HCT116 (cell line): Measurements from ENCODE around the gene PHF10. TPM values are rescaled to one million over a fixed set of nuclear protein-coding genes. Genes with fewer than 3 reads are reported as not detected.

Source experiments
- ATAC-seq: fragments of 200-7000 bp; cut with Tn5 transposase; 2 replicates; pipeline ENCODE4 v1.9.1; 2020; ENCODE audit warnings: mild to moderate bottlenecking, moderate library complexity
- BruUV-seq: library from RNA; stranded (reverse); fragments of 400-500 nt; replicated peaks from 2 replicates; lab custom pipeline; 2021; lab: Mats Ljungman, UMichigan
- CTCF ChIA-PET: fragments of 300-600 bp; sonication (Branson Sonifier 250); formaldehyde crosslinking; loops from one replicate; lab custom pipeline; 2021; ENCODE audit warnings: antibody characterized with exemption; lab: Charles Lee
- POLR2A ChIA-PET: fragments of 300-600, 350-600 bp; sonication (Branson Sonifier 250); formaldehyde crosslinking; loops from one replicate; lab custom pipeline; 2021; ENCODE audit warnings: antibody characterized with exemption; lab: Charles Lee
- RAD21 ChIA-PET, 2 experiments: fragments of 300-600 bp; sonication (Branson Sonifier 250); formaldehyde crosslinking; loops; one replicate each; lab custom pipeline; 2023; ENCODE audit warnings: low total read pairs in 2 of 2; ENCODE audit not compliant: uncharacterized antibody in 2 of 2, unreplicated experiment in 2 of 2, low non-redundant PET in 1 of 2; lab: Charles Lee
- DNase-seq: peaks from one replicate; pipeline ENCODE4 v3.0.0-alpha.2; 2010; ENCODE audit warnings: low read depth, low spot score
- H2AFZ ChIP-seq: fragments of 200-600 bp; shearing (Covaris generic), sonication (generic); 2 replicates; pipeline ENCODE4 v1.6.1; 2017; ENCODE audit warnings: low read depth, mixed run types, mixed read lengths, antibody characterized with exemption, low read length; ENCODE audit not compliant: poor library complexity, severe bottlenecking
- H3K27ac ChIP-seq: 2 replicates; pipeline ENCODE4 v1.5.1; 2012; ENCODE audit warnings: low read depth, low read length
- H3K27me3 ChIP-seq: fragments of 200-600 bp; sonication (generic); 2 replicates; pipeline ENCODE4 v1.6.1; 2016; ENCODE audit warnings: mixed run types, low read length, mixed read lengths; ENCODE audit not compliant: insufficient read depth
- H3K36me3 ChIP-seq, 2 experiments: fragments of 200-500 bp in 1 of 2; fragments of 200-600 bp in 1 of 2; sonication (Bioruptor generic) in 1 of 2; sonication (generic) in 1 of 2; 2 replicates each; pipeline versions ENCODE4 v1.5.1 to v1.6.1; 2014 to 2016; ENCODE audit warnings: low read length in 2 of 2, inconsistent platforms in 1 of 2, mixed read lengths in 1 of 2, mixed run types in 1 of 2; ENCODE audit not compliant: insufficient read depth in 2 of 2, control insufficient read depth in 1 of 2
- H3K4me1 ChIP-seq, 2 experiments: fragments of 200-600 bp in 1 of 2; sonication (generic) in 1 of 2; 2 replicates each; pipeline versions ENCODE4 v1.5.1 to v1.6.1; 2012 to 2017; ENCODE audit warnings: low read length in 2 of 2, inconsistent platforms in 1 of 2, mild to moderate bottlenecking in 1 of 2, mixed read lengths in 1 of 2, mixed run types in 1 of 2, moderate library complexity in 1 of 2; ENCODE audit not compliant: insufficient read depth in 2 of 2, control insufficient read depth in 1 of 2
- H3K4me2 ChIP-seq: fragments of 200-600 bp; sonication (generic); 2 replicates; pipeline ENCODE4 v1.6.1; 2017; ENCODE audit warnings: mixed run types, low read length, mixed read lengths
- H3K4me3 ChIP-seq, 2 experiments: fragments of 200-600 bp in 1 of 2; sonication (generic) in 1 of 2; replicated peaks in 1 of 2; 2 replicates each; pipeline ENCODE4 v1.5.1; 2011 to 2016; ENCODE audit warnings: low read length in 2 of 2, control low read depth in 1 of 2, low read depth in 1 of 2, mild to moderate bottlenecking in 1 of 2, mixed read lengths in 1 of 2, mixed run types in 1 of 2
- H3K79me2 ChIP-seq: fragments of 200-600 bp; sonication (generic); 2 replicates; pipeline ENCODE4 v1.6.1; 2017; ENCODE audit warnings: mild to moderate bottlenecking, mixed run types, low read length, moderate library complexity, mixed read lengths; ENCODE audit not compliant: insufficient read depth
- H3K9ac ChIP-seq: fragments of 200-600 bp; sonication (generic); 2 replicates; pipeline ENCODE4 v1.6.1; 2016; ENCODE audit warnings: low read length, mixed read lengths
- H3K9me2 ChIP-seq: fragments of 200-600 bp; sonication (generic), shearing (Covaris generic); 2 replicates; pipeline ENCODE4 v1.6.1; 2017; ENCODE audit warnings: mixed run types, mild to moderate bottlenecking, moderate library complexity; ENCODE audit not compliant: insufficient read depth
- H3K9me3 ChIP-seq, 2 experiments: fragments of 200-500 bp in 1 of 2; fragments of 200-600 bp in 1 of 2; sonication (Bioruptor generic) in 1 of 2; sonication (generic) in 1 of 2; 2 replicates each; pipeline ENCODE4 v1.6.1; 2014 to 2017; ENCODE audit warnings: low read length in 2 of 2, mixed read lengths in 2 of 2, inconsistent platforms in 1 of 2, low read depth in 1 of 2, mild to moderate bottlenecking in 1 of 2, mixed run types in 1 of 2, moderate library complexity in 1 of 2; ENCODE audit not compliant: control insufficient read depth in 1 of 2, insufficient read depth in 1 of 2
- H4K20me1 ChIP-seq: fragments of 200-600 bp; sonication (generic), shearing (Covaris generic); 2 replicates; pipeline ENCODE4 v1.6.1; 2017; ENCODE audit warnings: mixed run types, mild to moderate bottlenecking, moderate library complexity; ENCODE audit not compliant: insufficient read depth
- CBX3 ChIP-seq: IDR thresholded peaks from 2 replicates; pipeline ENCODE4 v1.6.1; 2012; ENCODE audit warnings: low read depth
- CEBPB ChIP-seq: IDR thresholded peaks from 2 replicates; pipeline ENCODE4 v1.6.1; 2012; ENCODE audit warnings: low read depth
- CTCF ChIP-seq, 3 experiments: fragments of 200-600 bp in 1 of 3; sonication (generic) in 1 of 3; IDR thresholded peaks in 2 of 3; conservative IDR thresholded peaks in 1 of 3; 2 replicates each; pipeline ENCODE4 v1.5.1; 2012 to 2017; ENCODE audit warnings: low read depth in 2 of 3, low read length in 2 of 3, antibody characterized with exemption in 1 of 3, borderline replicate concordance in 1 of 3, control low read depth in 1 of 3, mild to moderate bottlenecking in 1 of 3, mixed read lengths in 1 of 3, mixed run types in 1 of 3, moderate library complexity in 1 of 3; ENCODE audit not compliant: insufficient read depth in 1 of 3
- EZH2 ChIP-seq: fragments of 200-600 bp; sonication (generic); IDR thresholded peaks from 2 replicates; pipeline ENCODE4 v1.6.1; 2017; ENCODE audit warnings: antibody characterized with exemption, mixed run types
- POLR2A ChIP-seq: IDR thresholded peaks from 2 replicates; pipeline ENCODE4 v1.7.0; 2011; ENCODE audit warnings: borderline replicate concordance; ENCODE audit not compliant: insufficient read depth, insufficient read length; ENCODE audit errors: extremely low read depth
- REST ChIP-seq: IDR thresholded peaks from 2 replicates; pipeline ENCODE4 v1.6.1; 2012; ENCODE audit warnings: low read depth
- SIN3A ChIP-seq: IDR thresholded peaks from 2 replicates; pipeline ENCODE4 v1.6.1; 2012; ENCODE audit warnings: low read depth
- SP1 ChIP-seq: IDR thresholded peaks from 2 replicates; pipeline ENCODE4 v1.6.1; 2012; ENCODE audit warnings: low read depth
- TCF7L2 ChIP-seq: IDR thresholded peaks from 2 replicates; pipeline ENCODE4 v1.7.0; 2011; ENCODE audit warnings: borderline replicate concordance, inconsistent platforms; ENCODE audit not compliant: insufficient read depth, insufficient read length; ENCODE audit errors: extremely low read depth
- YY1 ChIP-seq: IDR thresholded peaks from 2 replicates; pipeline ENCODE4 v1.6.1; 2011; ENCODE audit warnings: low read length, low read depth, moderate library complexity, mild to moderate bottlenecking; ENCODE audit not compliant: insufficient replicate concordance; ENCODE audit errors: extremely low read depth
- ZFX ChIP-seq: fragments of 450-650 bp; IDR thresholded peaks from 2 replicates; pipeline ENCODE4 v1.6.1; 2017
- ZNF274 ChIP-seq: fragments of 200-500 bp; sonication (Bioruptor generic); IDR thresholded peaks from 2 replicates; pipeline ENCODE4 v1.6.1; 2014; ENCODE audit warnings: mild to moderate bottlenecking, low read depth, low read length, inconsistent platforms
- intact Hi-C: fragments of 100-400 bp; cut with micrococcal nuclease; formaldehyde crosslinking; loops from 2 replicates; pipeline ENCODE4 v1.10.0; 2022
- total RNA-seq: library from RNA; stranded (reverse); gene quantifications from one replicate; pipeline ENCODE4 v1.2.1, GENCODE V29; 2021; ENCODE audit not compliant: unreplicated experiment

PHF10 gene
- total RNA-seq, 1 experiment from 2014 or later = 45.5 TPM

DNA sequence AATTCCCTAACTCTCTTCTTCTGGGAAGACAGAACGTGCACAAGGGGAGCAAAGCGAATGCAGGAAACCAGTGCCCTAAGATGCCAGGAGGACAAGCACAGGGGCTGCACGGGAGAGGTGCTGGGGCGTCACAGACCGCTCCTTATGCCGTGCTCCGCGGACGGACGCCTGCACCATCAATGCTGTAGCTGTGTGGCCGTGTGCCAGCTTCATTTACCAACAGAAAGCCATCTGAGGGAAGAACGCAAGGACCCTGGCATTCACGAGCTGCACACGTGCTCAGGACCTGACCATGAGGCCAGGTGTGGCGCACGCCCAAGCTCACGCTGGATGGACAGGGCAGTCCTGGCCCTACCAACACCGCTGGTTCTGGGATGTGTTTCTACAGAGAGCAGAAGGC is 57.9 kb downstream of the PHF10 start:
- H3K79me2 ChIP-seq = no peaks in the 10 kb centered on the region
- H2AFZ ChIP-seq = no peak overlapping the region
- TF ChIP-seq TCF7L2 = no peak
- no peak for TF ChIP-seq CTCF (IDR thresholded peaks at IDR 0.05 in 2 of 3, conservative IDR thresholded peaks at IDR 0.05 in 1 of 3; ENCODE audit: borderline replicate concordance in 1 of 3, insufficient read depth in 1 of 3, low read depth in 2 of 3, low read length in 2 of 3)
- no peak for TF ChIP-seq CEBPB
- TF ChIP-seq REST = no peak
- TF ChIP-seq EZH2 = no peak
- TF ChIP-seq ZNF274 = no peak
- no peak for TF ChIP-seq SIN3A
- TF ChIP-seq YY1 = no peak
- TF ChIP-seq SP1 = no peak
- no peak for TF ChIP-seq CBX3
- TF ChIP-seq POLR2A = no peak
- TF ChIP-seq ZFX = no peak
- H3K4me2 ChIP-seq = no peak overlapping the region
- ChIA-PET RAD21 (no interaction called here), POLR2A (no interaction called here), CTCF (no interaction called here)
- H3K27ac ChIP-seq = no peak overlapping the region
- no peak overlapping the region for H3K9ac ChIP-seq
- DNase-seq (no peak), ATAC-seq (no peak)
- H3K9me3 ChIP-seq = no peaks in the 10 kb centered on the region
- H4K20me1 ChIP-seq = no peaks in the 10 kb centered on the region
- no peak overlapping the region for H3K4me3 ChIP-seq
- no peaks in the 10 kb centered on the region for H3K27me3 ChIP-seq
- intact Hi-C loops = no loop called here
- H3K9me2 ChIP-seq = no peaks in the 10 kb centered on the region
- no peaks in the 10 kb centered on the region for H3K4me1 ChIP-seq
- BruUV-seq = no TSS peak
- H3K36me3 ChIP-seq = peaks cover 17 to 18% of the 10 kb centered on the region in 2 experiments; a peak in 3 of 4 replicates
